ENCODE measurements around the gene SSTR5. TPM values are rescaled to one million over a fixed set of nuclear protein-coding genes. Genes with fewer than 3 reads are reported as not detected.

SSTR5 gene
- total RNA-seq, 4 donors from 2014 or later = not detected

- H3K27me3 ChIP-seq = peaks cover 0 to 93% (median 0%) of the 10 kb centered on the region in 4 donors
- peaks cover 0 to 7% (median 0%) of the 10 kb centered on the region in 3 donors for H3K4me1 ChIP-seq
- H3K9me3 ChIP-seq = no peaks in the 10 kb centered on the region
- H3K27ac ChIP-seq = no peak overlapping the region
- TF ChIP-seq POLR2A (IDR thresholded peaks at IDR 0.05) (no peak), CTCF (IDR thresholded peaks at IDR 0.05) (no peak)
- no peak overlapping the region for H3K4me3 ChIP-seq
- DNase-seq = no peak
- WGBS, 2 donors = 60% methylated on average over 9 of the region's 15 CpGs; no CpG with 5 or more reads in 1 of the 2 donors
- intact Hi-C loops (cut with DNase I) = no loop called here
- no peaks in the 10 kb centered on the region for H3K36me3 ChIP-seq
Measured at GRCh38 chr16:1113889-1114526, 41.5 kb downstream of the SSTR5 start.

GRCh38 chr16:1116693-1117077, 44.1 kb downstream of the SSTR5 start:
- 48 to 51% methylated on average over 5 to 13 of the region's 16 CpGs for WGBS, 2 donors
- peaks cover 0 to 93% (median 0%) of the 10 kb centered on the region in 4 donors for H3K27me3 ChIP-seq
- H3K4me1 ChIP-seq = no peaks in the 10 kb centered on the region
- intact Hi-C loops (cut with DNase I) = no loop called here
- no peak for DNase-seq
- H3K9me3 ChIP-seq = no peaks in the 10 kb centered on the region
- H3K4me3 ChIP-seq = no peak overlapping the region
- H3K36me3 ChIP-seq = no peaks in the 10 kb centered on the region
- H3K27ac ChIP-seq = no peak overlapping the region
- TF ChIP-seq POLR2A (IDR thresholded peaks at IDR 0.05) (no peak), CTCF (IDR thresholded peaks at IDR 0.05) (no peak)

- TF ChIP-seq POLR2A (IDR thresholded peaks at IDR 0.05) (no peak), CTCF (IDR thresholded peaks at IDR 0.05) (no peak)
- no peak overlapping the region for H3K27ac ChIP-seq
- H3K36me3 ChIP-seq = no peaks in the 10 kb centered on the region
- no peaks in the 10 kb centered on the region for H3K4me1 ChIP-seq
- intact Hi-C loops (cut with DNase I) = no loop called here
- H3K27me3 ChIP-seq = peaks cover 0 to 92% (median 0%) of the 10 kb centered on the region in 4 donors
- no peaks in the 10 kb centered on the region for H3K9me3 ChIP-seq
- 37% methylated on average over 6 of the region's 34 CpGs; no CpG with 5 or more reads in 1 of the 2 donors for WGBS, 2 donors
- DNase-seq = no peak
- H3K4me3 ChIP-seq = no peak overlapping the region
Measured at GRCh38 chr16:1117176-1117900, 44.8 kb downstream of the SSTR5 start.

- intact Hi-C loops (cut with DNase I) = no loop called here
- Histone ChIP-seq H3K4me3 (no peak overlapping the region), H3K27me3 (peaks cover 0 to 92% (median 0%) of the 10 kb centered on the region in 4 donors), H3K36me3 (no peaks in the 10 kb centered on the region), H3K9me3 (no peaks in the 10 kb centered on the region), H3K27ac (no peak overlapping the region), H3K4me1 (no peaks in the 10 kb centered on the region)
- TF ChIP-seq CTCF (IDR thresholded peaks at IDR 0.05) (no peak), POLR2A (IDR thresholded peaks at IDR 0.05) (no peak)
- DNase-seq = no peak
- 67% methylated on average over 7 of the region's 19 CpGs; no CpG with 5 or more reads in 1 of the 2 donors for WGBS, 2 donors
Measured at GRCh38 chr16:1117926-1118325, 45.4 kb downstream of the SSTR5 start.

- Histone ChIP-seq H3K9me3 (no peaks in the 10 kb centered on the region), H3K27ac (no peak overlapping the region), H3K4me3 (no peak overlapping the region), H3K27me3 (peaks cover 0 to 95% (median 0%) of the 10 kb centered on the region in 4 donors), H3K4me1 (no peaks in the 10 kb centered on the region), H3K36me3 (no peaks in the 10 kb centered on the region)
- 58 to 84% methylated on average over 3 to 5 of the region's 19 CpGs for WGBS, 2 donors
- intact Hi-C loops (cut with DNase I) = no loop called here
- no peak for DNase-seq
- TF ChIP-seq CTCF (IDR thresholded peaks at IDR 0.05) (no peak), POLR2A (IDR thresholded peaks at IDR 0.05) (no peak)
Measured at GRCh38 chr16:1119129-1119528, 46.6 kb downstream of the SSTR5 start.
